CD4-positive, alpha-beta T cell treated with Interleukin-15 for 1 hour (primary cell): Measurements from ENCODE around the gene CACNG5.

Experiments
- DNase-seq: peaks from one replicate; pipeline ENCODE4 v3.0.0-alpha.2; 2020

CACNG5 gene

GRCh38 chr17:66826856-66827255, 8.1 kb upstream of the CACNG5 start:
- no peak for DNase-seq

- DNase-seq = no peak
Observed at GRCh38 chr17:66829386-66829864, 5.5 kb upstream of the CACNG5 start.

GRCh38 chr17:66829883-66830282, 5.0 kb upstream of the CACNG5 start:
- no peak for DNase-seq

- DNase-seq = no peak
Observed at GRCh38 chr17:66830451-66830850, 4.5 kb upstream of the CACNG5 start.

GRCh38 chr17:66831383-66832210, 3.3 kb upstream of the CACNG5 start:
- DNase-seq = no peak

GRCh38 chr17:66833201-66833600, 1.7 kb upstream of the CACNG5 start:
- DNase-seq = no peak

- no peak for DNase-seq
Observed at GRCh38 chr17:66834426-66834918, 445 bp upstream of the CACNG5 start.

- DNase-seq = no peak
Observed at GRCh38 chr17:66835476-66835875, 559 bp downstream of the CACNG5 start.

- DNase-seq = no peak
Observed at GRCh38 chr17:66836063-66837005, 1.4 kb downstream of the CACNG5 start.

GRCh38 chr17:66837226-66837625, 2.3 kb downstream of the CACNG5 start:
- no peak for DNase-seq

GRCh38 chr17:66837885-66838665, 3.2 kb downstream of the CACNG5 start:
- DNase-seq = no peak

- no peak for DNase-seq
Observed at GRCh38 chr17:66839616-66840015, 4.7 kb downstream of the CACNG5 start.

GRCh38 chr17:66840061-66840460, 5.1 kb downstream of the CACNG5 start:
- DNase-seq = no peak

GRCh38 chr17:66841328-66841727, 6.4 kb downstream of the CACNG5 start:
- DNase-seq = no peak

- DNase-seq = no peak
Observed at GRCh38 chr17:66841744-66842143, 6.8 kb downstream of the CACNG5 start.

- DNase-seq = no peak
Observed at GRCh38 chr17:66842505-66842904, 7.6 kb downstream of the CACNG5 start.

GRCh38 chr17:66842959-66843358, 8.0 kb downstream of the CACNG5 start:
- no peak for DNase-seq

- DNase-seq = no peak
Observed at GRCh38 chr17:66843627-66844026, 8.7 kb downstream of the CACNG5 start.

- DNase-seq = no peak
Observed at GRCh38 chr17:66847704-66848103, 12.8 kb downstream of the CACNG5 start.

GRCh38 chr17:66848496-66848895, 13.6 kb downstream of the CACNG5 start:
- no peak for DNase-seq

- no peak for DNase-seq
Observed at GRCh38 chr17:66849032-66849655, 14.2 kb downstream of the CACNG5 start.
